Bronchus fibroblast of lung (primary cell): ENCODE measurements around the gene SIK3. TPM values are rescaled to one million over a fixed set of nuclear protein-coding genes. Genes with fewer than 3 reads are reported as not detected.

Experiments used
- total RNA-seq: library from RNA; depleted of rRNA; stranded (reverse); fragments of >200 nt; gene quantifications from 2 replicates; pipeline ENCODE4 v1.2.3, GENCODE V29; 2015

The SIK3 gene
- 9.2 and 11.7 TPM in 2 replicates for total RNA-seq

GRCh38 chr11:117098269-117099232 is at the start of gene SIK3:
Gene SIK3 (minus strand): TSS chr11:117098428. CDS start chr11:117098415, 13 bp downstream.

GRCh38 chr11:117143871-117144476 is 45.7 kb upstream of the SIK3 start, which contains the start of gene PAFAH1B2:
Gene PAFAH1B2 (plus strand): TSS chr11:117144287. CDS start chr11:117152448, 8,161 bp downstream.

GRCh38 chr11:116837231-116838091 is 260.8 kb downstream of the SIK3 start, which contains the start of gene APOA1:
Gene APOA1 (minus strand): TSS chr11:116837622. CDS start chr11:116837387, 235 bp downstream.

GRCh38 chr11:116829525-116830183 is 268.6 kb downstream of the SIK3 start, which contains the start of gene APOC3:
Gene APOC3 (plus strand): TSS chr11:116829907. CDS start chr11:116830583, 676 bp downstream.

GRCh38 chr11:116823031-116823843 is 275.0 kb downstream of the SIK3 start, which contains the start of gene APOA4:
Gene APOA4 (minus strand): TSS chr11:116823304. CDS start chr11:116823191, 113 bp downstream.

Other genes starting within 250 kb of the SIK3 start
- gene PAFAH1B2, start 45.9 kb upstream of the SIK3 start, total RNA-seq = 62.1 and 73.5 TPM in 2 replicates
- gene SIDT2, start 80.3 kb upstream of the SIK3 start, total RNA-seq = 10.3 and 10.9 TPM in 2 replicates
- gene TAGLN, start 100.9 kb upstream of the SIK3 start, total RNA-seq = 492 and 515 TPM in 2 replicates
- 34.0 and 34.5 TPM in 2 replicates for gene PCSK7, start 133.6 kb upstream of the SIK3 start, total RNA-seq
- gene RNF214, start 134.2 kb upstream of the SIK3 start, total RNA-seq = 6.2 and 6.4 TPM in 2 replicates
- gene BACE1-AS, start 192.9 kb upstream of the SIK3 start, total RNA-seq = 2.2 and 2.5 TPM in 2 replicates
- gene BACE1, start 217.8 kb upstream of the SIK3 start, total RNA-seq = 20.5 and 22.7 TPM in 2 replicates
- gene CEP164, start 229.4 kb upstream of the SIK3 start, total RNA-seq = 17.5 and 19.0 TPM in 2 replicates